Measurements from ENCODE around the gene MYO1D.

GRCh38 chr17:32671896-32672295 lies 205.0 kb downstream of the MYO1D start:
- no peak for TF ChIP-seq CTCF (IDR thresholded peaks at IDR 0.05)
- no peak for TF ChIP-seq EZH2 (IDR thresholded peaks at IDR 0.05; ENCODE audit: borderline replicate concordance, insufficient read depth, low read depth, low read length, poor library complexity, severe bottlenecking)
